Measurements from ENCODE around the gene AP3S2. TPM values are rescaled to one million over a fixed set of nuclear protein-coding genes. Genes with fewer than 3 reads are reported as not detected.
A peak's percentile ranks its signal among the peaks of the same experiment; 100 is the strongest.

AP3S2 gene
- total and polyA plus RNA-seq, 7 donors = 24.1 to 88.5 (median 33.5) TPM

DNA sequence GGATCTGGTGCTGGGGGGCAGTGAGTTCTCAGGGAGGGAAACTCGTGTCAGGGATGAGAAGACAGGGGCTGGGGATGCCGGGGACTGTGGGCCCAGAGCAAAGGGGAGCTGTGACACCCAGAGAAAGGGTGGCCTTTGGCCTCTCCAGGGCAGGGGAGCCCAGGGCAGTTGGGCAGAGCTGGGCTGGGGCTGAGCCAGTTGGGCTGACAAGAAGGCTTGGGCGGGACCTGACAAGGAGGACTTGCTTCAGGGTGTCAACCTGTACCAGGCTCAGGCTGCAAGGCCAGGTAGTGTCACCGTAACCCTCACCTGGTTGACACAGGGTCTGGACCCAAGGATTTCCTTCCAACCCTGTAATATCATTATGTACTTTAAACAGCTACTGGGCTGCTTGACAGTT is 66.0 kb downstream of the AP3S2 start:
- H3K9me3 ChIP-seq = no peaks in the 10 kb centered on the region
- H3K36me3 ChIP-seq = peaks cover 0 to 11% (median 0%) of the 10 kb centered on the region in 4 donors
- peaks cover 0 to 3% (median 0%) of the 10 kb centered on the region in 3 donors for H3K27me3 ChIP-seq
- 67 to 89% methylated on average over 4 of the region's 4 CpGs for WGBS, 2 donors
- intact Hi-C loops (cut with DNase I) = no loop called here
- H3K27ac ChIP-seq = peak overlapping the region; percentile 6 to 58 (median 28)
- no peak for DNase-seq
- H3K4me3 ChIP-seq = no peak overlapping the region
- TF ChIP-seq EP300 (IDR thresholded peaks at IDR 0.05) (no peak), POLR2A (IDR thresholded peaks at IDR 0.05) (no peak), POLR2AphosphoS5 (IDR thresholded peaks at IDR 0.05) (no peak), CTCF (IDR thresholded peaks at IDR 0.05) (no peak)
- peaks cover 0 to 16% (median 15%) of the 10 kb centered on the region in 4 donors for H3K4me1 ChIP-seq

DNA sequence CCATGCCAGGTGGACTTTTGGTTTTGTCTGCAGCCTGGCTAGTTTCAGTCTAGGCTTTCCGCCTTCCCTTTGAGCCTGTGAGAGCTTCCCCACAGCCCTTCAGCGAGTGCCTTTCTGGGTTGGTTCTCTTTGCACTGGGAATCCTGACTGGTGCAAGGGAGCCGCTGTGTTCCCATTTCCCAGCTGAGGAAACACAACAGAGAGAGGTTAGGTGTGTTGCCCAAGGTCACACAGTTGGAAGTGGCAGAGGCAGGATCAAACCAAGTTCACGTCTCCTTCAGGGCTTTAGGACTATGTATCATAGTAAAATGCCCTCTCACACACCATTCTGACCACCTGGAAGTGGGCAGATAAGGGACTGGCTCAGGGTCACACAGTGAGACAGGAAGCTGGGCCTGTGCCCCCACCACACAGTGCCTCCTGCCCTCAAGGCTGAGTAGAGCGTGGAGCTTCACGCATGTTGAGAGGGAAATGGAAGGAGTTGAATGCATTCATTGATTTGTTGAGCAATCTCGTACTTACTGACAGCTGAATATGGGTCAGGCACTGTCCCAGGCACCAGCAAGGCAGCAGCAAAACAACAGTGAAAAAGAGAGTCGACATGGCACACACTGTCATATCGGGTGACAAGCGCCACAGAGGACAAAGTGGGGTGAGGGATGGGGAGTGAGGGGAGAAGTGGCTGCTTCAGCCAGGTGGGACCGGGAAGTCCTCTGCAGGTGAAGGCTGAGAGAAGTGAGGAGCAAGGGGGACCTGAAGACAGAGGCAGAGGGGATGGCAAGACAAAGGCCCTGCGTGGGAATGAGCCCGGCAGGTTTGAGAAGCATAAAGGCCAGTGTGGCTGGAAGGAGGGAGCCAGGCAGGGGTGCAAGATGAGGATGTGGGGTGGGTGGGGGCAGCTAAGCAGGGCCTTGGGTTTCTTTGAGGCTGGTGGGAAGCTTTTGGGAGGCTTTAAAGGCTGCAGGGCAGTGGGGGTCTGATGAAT is 66.8 kb downstream of the AP3S2 start:
- no peaks in the 10 kb centered on the region for H3K9me3 ChIP-seq
- H3K4me3 ChIP-seq = no peak overlapping the region
- H3K4me1 ChIP-seq = peaks cover 0 to 16% (median 15%) of the 10 kb centered on the region in 4 donors
- no peak for DNase-seq
- WGBS, 2 donors = 92 to 95% methylated on average over 13 of the region's 13 CpGs
- no peak overlapping the region for H3K27ac ChIP-seq
- H3K27me3 ChIP-seq = peaks cover 0 to 9% (median 7%) of the 10 kb centered on the region in 3 donors
- intact Hi-C loops (cut with DNase I) = no loop called here
- peaks cover 0 to 2% (median 0%) of the 10 kb centered on the region in 4 donors for H3K36me3 ChIP-seq
- TF ChIP-seq POLR2AphosphoS5 (IDR thresholded peaks at IDR 0.05) = no peak
- TF ChIP-seq CTCF (IDR thresholded peaks at IDR 0.05) = no peak
- no peak for TF ChIP-seq POLR2A (IDR thresholded peaks at IDR 0.05)
- no peak for TF ChIP-seq EP300 (IDR thresholded peaks at IDR 0.05)

DNA sequence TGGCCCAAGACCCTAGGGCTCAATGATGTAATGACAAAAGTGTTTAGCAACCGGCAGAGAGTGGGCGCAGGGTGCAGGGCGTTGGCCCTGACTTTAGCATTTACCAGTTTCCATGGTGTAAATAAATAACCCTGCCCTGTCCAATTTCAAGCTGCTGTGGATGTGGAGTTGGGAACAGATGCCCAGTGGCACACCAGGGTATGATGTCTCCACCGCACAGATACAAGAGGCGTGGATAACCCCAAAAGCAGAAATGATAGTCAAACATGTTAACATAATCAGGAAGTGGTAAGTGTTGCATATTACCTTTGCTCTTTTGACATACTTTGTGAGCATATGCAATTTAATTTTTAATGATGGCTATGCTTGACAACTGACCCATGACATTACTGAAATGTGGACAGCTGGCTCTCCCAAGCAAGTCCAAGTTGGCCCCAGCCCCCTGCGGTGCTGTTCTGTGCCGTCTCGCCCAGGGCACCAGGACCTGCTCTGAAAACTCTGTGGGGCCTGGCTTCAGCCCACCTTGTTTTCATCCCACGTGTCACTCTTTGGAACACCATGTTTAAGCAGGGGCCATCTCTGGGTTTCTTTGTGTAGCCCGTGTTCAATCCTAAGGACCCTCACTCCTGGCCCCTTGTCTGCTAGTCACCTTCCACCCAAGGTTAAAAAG is 68.4 kb downstream of the AP3S2 start:
- H3K36me3 ChIP-seq = no peaks in the 10 kb centered on the region
- peaks cover 0 to 14% (median 7%) of the 10 kb centered on the region in 3 donors for H3K27me3 ChIP-seq
- DNase-seq = no peak
- peaks cover 0 to 16% (median 15%) of the 10 kb centered on the region in 4 donors for H3K4me1 ChIP-seq
- intact Hi-C loops (cut with DNase I) = no loop called here
- 60 to 72% methylated on average over 10 of the region's 10 CpGs for WGBS, 2 donors
- H3K27ac ChIP-seq = no peak overlapping the region
- H3K9me3 ChIP-seq = no peaks in the 10 kb centered on the region
- H3K4me3 ChIP-seq = no peak overlapping the region
- TF ChIP-seq POLR2AphosphoS5 (IDR thresholded peaks at IDR 0.05) = no peak
- no peak for TF ChIP-seq POLR2A (IDR thresholded peaks at IDR 0.05)
- no peak for TF ChIP-seq EP300 (IDR thresholded peaks at IDR 0.05)
- TF ChIP-seq CTCF (IDR thresholded peaks at IDR 0.05) = no peak

- WGBS, 2 donors = 90 to 93% methylated on average over 7 of the region's 7 CpGs
- Histone ChIP-seq H3K9me3 (no peaks in the 10 kb centered on the region), H3K27ac (no peak overlapping the region), H3K36me3 (no peaks in the 10 kb centered on the region), H3K4me1 (peaks cover 0 to 16% (median 15%) of the 10 kb centered on the region in 4 donors), H3K4me3 (no peak overlapping the region), H3K27me3 (peaks cover 0 to 16% (median 7%) of the 10 kb centered on the region in 3 donors)
- intact Hi-C loops (cut with DNase I) = no loop called here
- TF ChIP-seq POLR2A (IDR thresholded peaks at IDR 0.05) (no peak), CTCF (IDR thresholded peaks at IDR 0.05) (no peak), POLR2AphosphoS5 (IDR thresholded peaks at IDR 0.05) (no peak), EP300 (IDR thresholded peaks at IDR 0.05) (no peak)
- peak; percentile 36 for DNase-seq
These were observed 69.3 kb downstream of the AP3S2 start for GRCh38 chr15:89824607-89824867.
